K562 (cell line): Measurements from ENCODE around the gene KIF5A. TPM values are rescaled to one million over a fixed set of nuclear protein-coding genes. Genes with fewer than 3 reads are reported as not detected.
A peak's percentile ranks its signal among the peaks of the same experiment; 100 is the strongest.

Source experiments
- ARNT ChIP-seq, 2 experiments: fragments of 450-650 bp; IDR thresholded peaks; 2 replicates each; pipeline ENCODE4 v1.6.1; 2016; ENCODE audit warnings: mild to moderate bottlenecking in 1 of 2
- CBX2 ChIP-seq: fragments of 200-600 bp; sonication (generic); IDR thresholded peaks from one replicate; pipeline ENCODE4 v1.6.1; 2012; ENCODE audit warnings: mild to moderate bottlenecking, low read length, inconsistent platforms; ENCODE audit not compliant: insufficient read depth, poor library complexity, severe bottlenecking
- ERF ChIP-seq: fragments of 450-650 bp; formaldehyde crosslinking; IDR thresholded peaks from 2 replicates; pipeline ENCODE4 v1.4.0; 2020; ENCODE audit warnings: mild to moderate bottlenecking, mixed read lengths
- HNRNPL ChIP-seq: fragments of 200-400 bp; formaldehyde crosslinking; IDR thresholded peaks from 2 replicates; pipeline ENCODE4 v1.6.1; 2017; ENCODE audit warnings: low read depth, mild to moderate bottlenecking, low read length
- NELFE ChIP-seq: IDR thresholded peaks from 2 replicates; pipeline ENCODE4 v1.6.1; 2011; ENCODE audit warnings: mild to moderate bottlenecking; ENCODE audit not compliant: insufficient read depth, insufficient read length
- SNIP1 ChIP-seq: fragments of 450-650 bp; IDR thresholded peaks from 2 replicates; pipeline ENCODE4 v1.7.1; 2017; ENCODE audit warnings: low read depth, mild to moderate bottlenecking
- SRSF9 ChIP-seq: fragments of 200-400 bp; formaldehyde crosslinking; IDR thresholded peaks from 2 replicates; pipeline ENCODE4 v1.6.1; 2017; ENCODE audit warnings: low read depth, low read length, borderline replicate concordance
- ZFX ChIP-seq: sonication (generic); formaldehyde crosslinking; IDR thresholded peaks from 2 replicates; pipeline ENCODE4 v1.8.0; 2022; ENCODE audit warnings: mild to moderate bottlenecking, missing genetic modification reagents, moderate library complexity
- polyA plus RNA-seq, 8 experiments: library from polyadenylated mRNA; depleted of rRNA in 4 of 8; stranded (reverse) in 5 of 8; unstranded in 3 of 8; fragments of >200 nt; fragmentation: Nextera tagmentation in 2 of 8; fragmentation: Illumina TruSeq in 1 of 8; extraction: Ambion mirVana in 2 of 8; extraction: Trizol in 1 of 8; gene quantifications; 2 replicates each; pipeline versions ENCODE4 v1.2.1 to v1.2.3, GENCODE V29; 2011 to 2014; ENCODE audit warnings: inconsistent platforms in 1 of 8, missing spikeins in 1 of 8
- total RNA-seq, 7 experiments: library from RNA; depleted of rRNA in 6 of 7; stranded (reverse); fragments of >200 nt in 6 of 7; fragmentation: Illumina TruSeq in 2 of 7; extraction: Trizol in 2 of 7; gene quantifications; 2 replicates each; pipeline versions ENCODE4 v1.2.1 to v1.2.3, GENCODE V29; 2011 to 2021; ENCODE audit warnings: low replicate concordance in 1 of 7
- TF ChIP-seq, protein P1 (sequence below): fragments of 250-450 bp; sonication (Bioruptor Pico); IDR thresholded peaks from 2 replicates; pipeline ENCODE4 v1.4.0; 2020; ENCODE audit warnings: mild to moderate bottlenecking, moderate library complexity
- TF ChIP-seq, protein P2 (sequence below): fragments of 250-450 bp; sonication (Bioruptor Pico); IDR thresholded peaks from 2 replicates; pipeline ENCODE4 v1.4.0; 2020; ENCODE audit warnings: mild to moderate bottlenecking

KIF5A gene
- total and polyA plus RNA-seq, 9 of the 15 experiments (the other 6 are each of a cell fraction or from before 2014, with no cell fraction given): 3.4 to 17.7 (median 8.0) TPM

DNA sequence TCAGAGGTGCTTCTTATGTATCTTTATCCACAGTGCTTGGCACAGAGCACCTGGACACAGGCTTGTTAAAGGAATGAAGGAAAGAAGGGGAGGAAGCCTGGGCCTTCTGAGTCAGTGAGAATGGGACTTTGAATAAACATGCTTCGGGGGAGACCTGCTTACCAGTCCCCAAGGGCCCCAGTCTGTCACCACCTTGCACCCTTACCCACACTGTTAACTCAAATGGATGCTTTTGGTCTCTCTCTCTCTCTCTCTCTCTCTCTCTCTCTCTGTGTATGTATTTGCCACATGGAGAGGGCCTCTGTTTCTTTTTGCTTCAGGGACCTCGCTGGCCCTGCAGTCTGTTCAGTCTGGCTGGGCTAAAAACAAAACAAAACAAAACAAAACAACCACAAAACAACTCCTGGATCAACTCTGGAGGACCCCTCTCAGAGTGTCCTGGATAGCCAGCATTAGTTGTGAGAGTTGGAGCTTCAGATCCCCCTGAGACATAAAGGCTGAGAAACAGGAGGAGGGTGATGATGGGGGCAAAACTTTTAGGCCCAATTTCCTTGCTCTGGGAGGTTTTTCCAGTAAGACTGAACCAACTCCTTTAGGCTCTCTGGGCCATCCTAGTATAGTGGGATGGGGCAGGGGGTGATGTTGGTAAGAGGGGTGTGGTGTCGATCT is 1.9 kb downstream of the KIF5A start (continued):
- TF ChIP-seq, protein P1, sequence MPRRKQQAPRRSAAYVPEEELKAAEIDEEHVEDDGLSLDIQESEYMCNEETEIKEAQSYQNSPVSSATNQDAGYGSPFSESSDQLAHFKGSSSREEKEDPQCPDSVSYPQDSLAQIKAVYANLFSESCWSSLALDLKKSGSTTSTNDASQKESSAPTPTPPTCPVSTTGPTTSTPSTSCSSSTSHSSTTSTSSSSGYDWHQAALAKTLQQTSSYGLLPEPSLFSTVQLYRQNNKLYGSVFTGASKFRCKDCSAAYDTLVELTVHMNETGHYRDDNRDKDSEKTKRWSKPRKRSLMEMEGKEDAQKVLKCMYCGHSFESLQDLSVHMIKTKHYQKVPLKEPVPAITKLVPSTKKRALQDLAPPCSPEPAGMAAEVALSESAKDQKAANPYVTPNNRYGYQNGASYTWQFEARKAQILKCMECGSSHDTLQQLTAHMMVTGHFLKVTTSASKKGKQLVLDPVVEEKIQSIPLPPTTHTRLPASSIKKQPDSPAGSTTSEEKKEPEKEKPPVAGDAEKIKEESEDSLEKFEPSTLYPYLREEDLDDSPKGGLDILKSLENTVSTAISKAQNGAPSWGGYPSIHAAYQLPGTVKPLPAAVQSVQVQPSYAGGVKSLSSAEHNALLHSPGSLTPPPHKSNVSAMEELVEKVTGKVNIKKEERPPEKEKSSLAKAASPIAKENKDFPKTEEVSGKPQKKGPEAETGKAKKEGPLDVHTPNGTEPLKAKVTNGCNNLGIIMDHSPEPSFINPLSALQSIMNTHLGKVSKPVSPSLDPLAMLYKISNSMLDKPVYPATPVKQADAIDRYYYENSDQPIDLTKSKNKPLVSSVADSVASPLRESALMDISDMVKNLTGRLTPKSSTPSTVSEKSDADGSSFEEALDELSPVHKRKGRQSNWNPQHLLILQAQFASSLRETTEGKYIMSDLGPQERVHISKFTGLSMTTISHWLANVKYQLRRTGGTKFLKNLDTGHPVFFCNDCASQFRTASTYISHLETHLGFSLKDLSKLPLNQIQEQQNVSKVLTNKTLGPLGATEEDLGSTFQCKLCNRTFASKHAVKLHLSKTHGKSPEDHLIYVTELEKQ (CRISPR knock-in tag): no peak
- TF ChIP-seq HNRNPL (no peak), ERF (CRISPR knock-in tag) (no peak), NELFE (no peak), CBX2 (no peak), SRSF9 (no peak), ARNT (IDR thresholded peaks at IDR 0.05) (no peak), ZFX (CRISPR knock-in tag) (peak; percentile 54), SNIP1 (no peak)
- TF ChIP-seq, protein P2, sequence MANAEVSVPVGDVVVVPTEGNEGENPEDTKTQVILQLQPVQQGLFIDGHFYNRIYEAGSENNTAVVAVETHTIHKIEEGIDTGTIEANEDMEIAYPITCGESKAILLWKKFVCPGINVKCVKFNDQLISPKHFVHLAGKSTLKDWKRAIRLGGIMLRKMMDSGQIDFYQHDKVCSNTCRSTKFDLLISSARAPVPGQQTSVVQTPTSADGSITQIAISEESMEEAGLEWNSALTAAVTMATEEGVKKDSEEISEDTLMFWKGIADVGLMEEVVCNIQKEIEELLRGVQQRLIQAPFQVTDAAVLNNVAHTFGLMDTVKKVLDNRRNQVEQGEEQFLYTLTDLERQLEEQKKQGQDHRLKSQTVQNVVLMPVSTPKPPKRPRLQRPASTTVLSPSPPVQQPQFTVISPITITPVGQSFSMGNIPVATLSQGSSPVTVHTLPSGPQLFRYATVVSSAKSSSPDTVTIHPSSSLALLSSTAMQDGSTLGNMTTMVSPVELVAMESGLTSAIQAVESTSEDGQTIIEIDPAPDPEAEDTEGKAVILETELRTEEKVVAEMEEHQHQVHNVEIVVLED (CRISPR knock-in tag): no peak
